Measurements from ENCODE around the gene PKDREJ. TPM values are rescaled to one million over a fixed set of nuclear protein-coding genes. Genes with fewer than 3 reads are reported as not detected.
A peak's percentile ranks its signal among the peaks of the same experiment; 100 is the strongest.
"Not testable (repeated sequence)": the region's sequence is repeated elsewhere in the genome, so short reads cannot be mapped to it uniquely, and the experiment has no call there.

Gene PKDREJ, protein sequence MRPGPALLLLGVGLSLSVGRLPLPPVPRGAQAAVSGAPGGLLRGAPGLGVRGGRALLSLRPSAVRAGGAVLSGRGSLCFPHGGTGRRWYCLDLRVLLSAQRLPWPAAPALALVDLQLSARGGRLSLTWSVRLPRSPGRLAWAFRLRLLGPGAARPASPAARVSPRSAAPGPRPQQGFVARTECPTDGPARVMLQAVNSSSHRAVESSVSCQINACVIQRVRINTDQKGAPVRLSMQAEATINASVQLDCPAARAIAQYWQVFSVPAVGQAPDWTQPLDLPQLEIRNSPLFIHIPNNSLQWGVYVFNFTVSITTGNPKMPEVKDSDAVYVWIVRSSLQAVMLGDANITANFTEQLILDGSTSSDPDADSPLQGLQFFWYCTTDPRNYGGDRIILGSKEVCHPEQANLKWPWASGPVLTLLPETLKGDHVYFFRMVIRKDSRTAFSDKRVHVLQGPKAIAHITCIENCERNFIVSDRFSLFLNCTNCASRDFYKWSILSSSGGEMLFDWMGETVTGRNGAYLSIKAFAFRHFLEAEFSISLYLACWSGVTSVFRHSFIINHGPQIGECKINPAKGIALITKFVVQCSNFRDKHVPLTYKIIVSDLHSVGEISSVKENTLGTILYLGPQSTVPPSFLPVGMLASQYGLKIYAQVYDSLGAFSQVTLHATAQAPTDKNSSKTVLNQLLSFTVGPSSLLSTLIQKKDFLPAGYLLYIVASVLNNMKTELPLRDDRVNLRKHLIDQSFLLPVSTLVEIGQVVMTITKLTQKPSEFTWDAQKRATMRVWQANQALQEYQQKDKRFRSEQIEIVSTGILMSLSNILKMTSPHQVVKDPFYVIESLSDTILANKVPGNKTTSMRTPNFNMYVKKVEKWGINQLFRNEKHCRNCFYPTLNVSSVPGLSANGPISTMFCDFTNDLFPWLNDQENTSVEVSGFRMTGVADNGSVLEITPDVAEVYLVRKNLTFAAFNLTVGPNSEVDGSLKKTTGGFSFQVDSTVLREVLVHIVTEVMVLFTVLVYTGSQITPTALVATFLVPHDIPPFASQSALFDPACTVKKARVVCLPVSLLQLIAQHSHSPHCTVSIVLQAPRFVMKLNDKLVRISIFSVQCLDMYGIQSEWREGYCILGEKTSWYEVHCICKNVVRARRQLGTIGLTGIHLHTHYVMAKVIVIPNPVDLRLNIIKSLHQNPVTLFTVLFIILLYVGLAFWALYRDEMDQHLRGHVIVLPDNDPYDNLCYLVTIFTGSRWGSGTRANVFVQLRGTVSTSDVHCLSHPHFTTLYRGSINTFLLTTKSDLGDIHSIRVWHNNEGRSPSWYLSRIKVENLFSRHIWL (N-terminal part only)
- total RNA-seq = under 0.01 and 0.04 TPM in 2 replicates

- no peak for DNase-seq (ENCODE audit: low read depth, low spot score)
These were observed at the start of gene PKDREJ for GRCh38 chr22:46263216-46263590. Gene PKDREJ, minus strand, starts transcription at chr22:46263343. Its CDS starts 21 bp downstream, at chr22:46263322.

DNA sequence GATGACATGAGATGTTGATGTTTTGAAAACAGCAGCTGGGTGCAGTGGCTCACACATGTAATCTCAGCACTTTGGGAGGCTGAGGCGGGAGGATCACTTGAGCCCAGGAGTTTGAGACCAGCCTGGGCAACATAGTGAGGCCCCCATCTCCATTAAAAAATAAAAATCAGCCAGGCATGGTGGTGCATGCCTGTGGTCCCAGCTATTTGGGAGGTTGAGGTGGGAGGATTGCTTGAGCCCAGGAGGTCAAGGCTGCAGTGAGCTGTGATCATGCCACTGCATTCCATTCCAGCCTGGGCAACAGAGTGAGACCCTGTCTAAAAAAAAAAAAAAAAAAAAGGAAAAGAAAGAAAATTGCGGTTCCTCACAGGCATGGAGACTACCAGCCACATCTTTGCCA lies 49.7 kb upstream of the PKDREJ start:
- not testable (repeated sequence) for DNase-seq (ENCODE audit: low read depth, low spot score)

DNA sequence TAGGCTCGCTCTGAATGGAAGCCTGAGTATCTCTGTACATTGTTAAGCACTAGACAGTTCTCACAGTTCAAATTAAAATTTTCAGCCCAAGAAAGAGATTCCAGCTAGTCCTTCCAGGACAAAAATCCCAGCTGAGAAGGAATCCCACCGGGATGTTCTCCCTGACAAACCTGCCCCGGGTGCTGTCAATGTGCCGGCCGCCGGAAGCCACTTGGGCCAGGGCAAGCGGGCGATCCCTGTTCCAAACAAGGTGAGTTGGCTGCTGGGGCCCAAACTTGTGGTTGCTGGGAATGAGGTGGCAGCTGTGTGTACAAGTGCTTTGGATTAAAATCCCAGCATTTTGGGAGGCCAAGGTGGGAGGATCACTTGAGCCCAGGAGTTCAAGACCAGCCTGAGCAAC lies 48.9 kb upstream of the PKDREJ start:
- DNase-seq (ENCODE audit: low read depth, low spot score) = no peak

DNA sequence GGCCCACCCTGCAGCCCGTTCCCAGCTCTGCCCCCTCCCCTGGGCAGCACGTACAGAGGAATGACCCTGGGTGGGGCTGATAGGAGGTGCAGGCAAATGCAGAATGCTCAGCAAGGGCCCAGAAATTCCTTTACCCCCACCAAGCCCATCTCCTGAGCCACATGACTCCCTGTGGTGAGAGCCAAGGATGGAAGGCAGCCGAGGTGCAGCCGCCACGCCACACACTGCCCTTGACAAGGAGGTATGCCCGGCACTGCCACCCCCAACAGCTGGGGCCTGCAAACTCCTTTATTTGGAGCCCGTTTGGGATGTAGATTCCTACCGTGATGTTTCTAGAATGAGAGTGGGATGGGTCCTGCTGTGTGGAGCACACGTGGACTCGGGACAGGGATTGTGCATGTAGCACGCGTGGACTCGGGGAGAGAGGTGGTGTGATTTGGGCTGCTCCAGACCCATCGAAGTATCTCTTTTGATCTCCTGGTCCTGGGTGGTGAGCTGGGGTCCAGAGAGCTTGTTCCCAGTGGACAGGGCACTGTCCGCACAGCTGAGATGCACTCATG lies 46.5 kb upstream of the PKDREJ start:
- DNase-seq (ENCODE audit: low read depth, low spot score) = no peak

GRCh38 chr22:46308283-46308988 lies 45.3 kb upstream of the PKDREJ start:
- DNase-seq (ENCODE audit: low read depth, low spot score) = no peak

DNA sequence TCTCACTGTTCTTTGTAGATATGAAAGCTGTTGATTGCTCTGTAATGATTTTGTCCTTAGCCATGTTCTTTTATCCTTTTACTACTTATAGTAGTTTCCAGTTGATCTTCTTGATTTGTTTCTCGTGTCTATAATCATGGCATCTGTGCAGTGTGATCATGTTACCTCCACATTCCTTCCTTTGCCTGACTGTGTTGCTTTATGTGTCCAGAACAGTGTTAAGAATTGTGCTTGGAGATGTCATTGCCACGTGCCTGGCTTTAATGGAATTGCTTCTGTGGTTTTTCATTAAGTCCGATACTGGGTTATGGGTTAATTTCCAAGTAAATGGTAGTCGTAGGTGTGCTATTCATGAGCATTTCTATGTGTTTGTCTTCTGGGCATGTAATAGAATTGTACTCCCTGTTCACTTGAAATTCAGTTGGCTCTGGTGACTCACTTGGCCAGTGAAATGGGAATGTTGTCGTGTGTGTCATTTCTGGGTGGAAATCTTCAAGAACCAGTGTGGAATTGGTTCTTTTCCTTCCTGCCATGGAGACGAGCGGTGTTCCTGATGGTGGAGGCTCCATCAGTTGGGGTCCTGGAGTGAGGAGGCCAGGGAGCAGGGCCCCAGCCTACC lies 40.3 kb upstream of the PKDREJ start:
- DNase-seq (ENCODE audit: low read depth, low spot score) = no peak

GRCh38 chr22:46300491-46300890 lies 37.3 kb upstream of the PKDREJ start:
- DNase-seq (ENCODE audit: low read depth, low spot score) = no peak

- no peak for DNase-seq (ENCODE audit: low read depth, low spot score)
These were observed 36.0 kb upstream of the PKDREJ start for GRCh38 chr22:46299101-46299500.

- no peak for DNase-seq (ENCODE audit: low read depth, low spot score)
These were observed 34.1 kb upstream of the PKDREJ start for GRCh38 chr22:46297151-46297812.

DNA sequence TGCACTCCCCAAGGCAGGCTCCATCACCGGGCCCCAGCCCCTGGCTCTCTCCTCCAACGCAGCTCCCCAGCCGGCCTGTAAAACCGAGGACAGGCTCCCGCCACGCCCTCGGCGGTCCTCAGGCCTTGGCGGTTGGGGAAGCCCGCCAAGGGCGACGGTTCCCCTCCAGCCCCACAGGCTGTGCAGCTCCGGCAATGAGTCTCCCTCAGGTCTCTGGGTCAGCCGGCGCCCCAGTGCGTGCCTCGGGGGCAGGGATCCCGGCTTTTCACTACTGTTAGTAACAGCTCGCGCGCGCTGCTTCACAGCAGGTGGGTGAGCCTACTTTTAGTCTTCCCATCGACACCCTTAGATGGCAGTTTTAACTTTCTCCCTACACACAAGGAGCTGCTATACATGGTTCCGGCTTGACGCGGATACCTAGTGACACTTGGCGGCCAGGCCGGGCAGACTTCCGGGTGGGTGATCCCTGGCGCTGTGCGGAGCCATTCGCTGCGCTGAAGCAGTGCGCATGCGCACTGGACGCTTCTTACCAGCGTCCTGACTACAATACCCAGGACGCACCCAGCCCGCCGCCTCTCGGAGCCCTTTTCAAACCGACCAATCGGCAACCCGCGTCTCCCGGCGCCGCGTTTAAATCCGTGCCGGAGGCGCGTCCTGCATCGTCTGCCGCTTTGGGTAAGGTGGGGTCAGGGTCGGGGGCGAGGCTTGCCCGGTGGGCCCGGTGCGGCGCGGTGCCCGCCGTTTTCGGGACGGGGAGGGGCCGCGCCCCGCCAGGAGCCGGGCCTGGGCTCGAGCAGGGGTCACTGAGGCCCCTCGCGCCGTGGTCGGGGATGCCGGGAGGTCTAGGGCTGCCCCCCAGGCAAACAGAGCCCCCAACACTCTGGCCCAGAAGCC lies 33.4 kb upstream of the PKDREJ start, which contains the start of gene GTSE1:
GTSE1 (plus strand) TSS at position 614 of the 894 bp plus-strand sequence. CDS start 531 bp downstream, outside the sequence.
- DNase-seq (ENCODE audit: low read depth, low spot score) = peak; percentile 87

GRCh38 chr22:46295277-46295971 lies 32.3 kb upstream of the PKDREJ start:
- DNase-seq (ENCODE audit: low read depth, low spot score) = no peak

DNA sequence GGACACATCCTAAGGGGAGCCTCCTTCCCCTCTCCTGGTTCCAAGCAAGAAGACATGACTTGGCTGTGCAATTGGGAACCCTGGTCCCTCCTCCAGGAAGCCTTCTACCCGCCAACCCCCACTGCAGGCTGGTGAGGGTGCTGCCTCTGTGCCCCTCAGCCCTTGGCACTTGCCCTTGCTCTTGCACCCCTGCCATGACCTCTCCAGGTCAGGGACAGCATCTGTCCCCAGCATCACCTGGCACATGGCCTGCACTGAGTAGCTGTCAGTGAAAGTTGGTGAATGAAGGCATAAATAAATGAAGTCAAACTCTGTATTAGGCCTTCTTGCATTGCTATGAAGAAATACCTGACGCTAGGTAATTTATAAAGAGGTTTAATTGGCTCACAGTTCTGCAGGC lies 31.6 kb upstream of the PKDREJ start:
- DNase-seq (ENCODE audit: low read depth, low spot score) = no peak

GRCh38 chr22:46293577-46294260 lies 30.6 kb upstream of the PKDREJ start:
- DNase-seq (ENCODE audit: low read depth, low spot score) = no peak

- no peak for DNase-seq (ENCODE audit: low read depth, low spot score)
These were observed 29.6 kb upstream of the PKDREJ start for GRCh38 chr22:46292732-46293131.

DNA sequence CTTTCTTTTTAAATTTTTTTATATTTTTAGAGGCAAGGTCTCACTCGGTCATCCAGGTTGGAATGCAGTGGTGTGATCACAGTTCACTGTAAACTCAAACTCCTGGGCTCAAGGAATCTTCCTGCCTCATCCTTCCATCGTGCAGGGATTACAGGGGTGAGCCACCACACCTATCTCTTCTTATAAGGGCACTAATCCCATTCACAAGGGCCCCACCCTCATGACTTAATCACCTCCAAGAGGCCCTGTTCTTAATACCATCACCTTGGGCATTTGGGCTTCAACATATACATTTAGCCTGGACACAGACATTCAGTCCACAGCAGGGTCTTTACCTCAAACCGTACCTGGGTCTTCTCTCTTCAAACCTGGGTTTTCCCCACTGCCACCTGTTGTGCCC lies 29.0 kb upstream of the PKDREJ start:
- DNase-seq (ENCODE audit: low read depth, low spot score) = no peak

DNA sequence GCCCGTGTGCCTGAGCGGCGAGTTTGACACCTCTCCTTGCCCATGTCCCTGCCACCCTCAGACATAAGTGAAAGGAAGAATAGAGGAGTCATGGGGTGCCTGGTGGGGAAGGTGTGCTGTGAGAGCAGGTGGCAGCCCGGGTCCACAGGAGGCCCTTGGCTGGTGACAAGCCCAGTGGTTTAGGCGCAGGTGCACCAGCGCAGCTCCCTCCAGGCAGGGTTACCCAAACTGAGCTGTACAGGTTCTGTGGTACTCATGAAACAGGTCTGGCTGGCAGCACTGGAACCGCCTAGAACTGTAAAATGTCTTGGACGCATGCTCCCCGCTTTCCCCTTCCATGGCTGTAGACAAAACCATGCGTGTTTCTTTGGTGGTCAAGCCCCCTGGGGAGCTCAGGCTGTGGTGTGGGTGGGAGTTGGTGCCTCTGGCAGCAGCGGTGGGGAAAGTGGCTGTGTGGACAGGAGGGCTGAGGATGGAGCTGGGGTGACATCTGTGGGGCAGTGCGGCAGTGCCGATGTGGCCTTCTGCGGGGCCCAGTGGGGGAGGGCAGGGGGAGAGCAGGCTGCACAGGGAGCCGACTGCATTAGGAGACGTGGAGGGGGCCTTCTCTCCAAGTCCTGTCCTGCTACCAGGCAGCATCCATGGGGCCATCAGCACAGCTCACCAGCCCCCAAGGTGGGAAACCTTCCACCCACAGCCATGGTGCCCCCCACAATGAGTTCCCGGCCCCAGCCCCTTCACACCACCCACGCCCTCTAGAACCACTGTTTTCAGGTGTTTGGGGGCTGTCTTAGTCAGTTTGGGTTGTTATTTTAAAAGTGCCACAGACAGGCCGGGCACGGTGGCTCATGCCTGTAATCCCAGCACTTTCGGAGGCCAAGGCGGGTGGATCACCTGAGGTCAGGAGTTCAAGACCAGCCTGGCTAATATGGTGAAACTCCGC lies 28.0 kb upstream of the PKDREJ start:
- DNase-seq (ENCODE audit: low read depth, low spot score) = no peak
